HepG2 (cell line): ENCODE results near the gene GLDC. TPM values are rescaled to one million over a fixed set of nuclear protein-coding genes. Genes with fewer than 3 reads are reported as not detected.

Experiments
- CSRNP1 ChIP-seq: sonication (generic); formaldehyde crosslinking; IDR thresholded peaks from 2 replicates; pipeline ENCODE4 v1.8.1; 2023; ENCODE audit warnings: mild to moderate bottlenecking, missing genetic modification reagents
- HOXA7 ChIP-seq: sonication (generic); formaldehyde crosslinking; IDR thresholded peaks from 2 replicates; pipeline ENCODE4 v1.8.1; 2022; ENCODE audit warnings: mild to moderate bottlenecking, missing genetic modification reagents, moderate library complexity
- NPAS2 ChIP-seq: sonication (generic); formaldehyde crosslinking; IDR thresholded peaks from 2 replicates; pipeline ENCODE4 v1.8.0; 2022; ENCODE audit warnings: mild to moderate bottlenecking, missing genetic modification reagents, borderline replicate concordance
- SALL2 ChIP-seq: sonication (generic); formaldehyde crosslinking; IDR thresholded peaks from 2 replicates; pipeline ENCODE4 v1.8.1; 2023; ENCODE audit warnings: mild to moderate bottlenecking, missing genetic modification reagents, inconsistent platforms
- ZNF343 ChIP-seq: sonication (generic); formaldehyde crosslinking; IDR thresholded peaks from 2 replicates; pipeline ENCODE4 v1.4.0; 2020; ENCODE audit warnings: mild to moderate bottlenecking, missing genetic modification reagents
- ZSCAN9 ChIP-seq: IDR thresholded peaks from 2 replicates; pipeline ENCODE4 v1.6.1; 2016; ENCODE audit warnings: borderline replicate concordance
- polyA plus RNA-seq, 8 experiments: library from polyadenylated mRNA; depleted of rRNA in 3 of 8; stranded (reverse) in 7 of 8; unstranded in 1 of 8; fragments of >200 nt; fragmentation: Illumina TruSeq in 4 of 8; extraction: Trizol in 4 of 8; gene quantifications; 2 replicates each; pipeline versions ENCODE4 v1.2.1 to v1.2.3, GENCODE V29; 2011 to 2016; ENCODE audit warnings: low read depth in 4 of 8, missing spikeins in 1 of 8, mixed read lengths in 1 of 8; ENCODE audit not compliant: insufficient read depth in 1 of 8
- total RNA-seq, 5 experiments: library from RNA; depleted of rRNA; stranded (reverse); fragments of >200 nt; fragmentation: Illumina TruSeq; extraction: Trizol; gene quantifications; 2 replicates each; pipeline ENCODE4 v1.2.3, GENCODE V29; 2016; ENCODE audit warnings: low read depth in 1 of 5
- TF ChIP-seq, protein P1 (sequence below): sonication (generic); formaldehyde crosslinking; conservative IDR thresholded peaks from 2 replicates; pipeline ENCODE4 v1.4.0; 2020; ENCODE audit warnings: mild to moderate bottlenecking, missing genetic modification reagents, moderate library complexity
- TF ChIP-seq, protein P2 (sequence below), 2 experiments: fragments of 450-650 bp in 1 of 2; sonication (generic) in 1 of 2; formaldehyde crosslinking in 1 of 2; IDR thresholded peaks; 2 replicates each; pipeline versions ENCODE4 v1.6.1 to v1.8.0; 2016 to 2022; ENCODE audit warnings: antibody characterized with exemption in 1 of 2, mild to moderate bottlenecking in 1 of 2, missing genetic modification reagents in 1 of 2
- TF ChIP-seq, protein P3 (sequence below): sonication (generic); formaldehyde crosslinking; IDR thresholded peaks from 2 replicates; pipeline ENCODE4 v1.4.0; 2020; ENCODE audit warnings: missing genetic modification reagents

The GLDC gene
- total and polyA plus RNA-seq, 2 of the 13 experiments (the other 11 are each of a cell fraction or from before 2014, with no cell fraction given): 59.3 to 115 TPM

DNA sequence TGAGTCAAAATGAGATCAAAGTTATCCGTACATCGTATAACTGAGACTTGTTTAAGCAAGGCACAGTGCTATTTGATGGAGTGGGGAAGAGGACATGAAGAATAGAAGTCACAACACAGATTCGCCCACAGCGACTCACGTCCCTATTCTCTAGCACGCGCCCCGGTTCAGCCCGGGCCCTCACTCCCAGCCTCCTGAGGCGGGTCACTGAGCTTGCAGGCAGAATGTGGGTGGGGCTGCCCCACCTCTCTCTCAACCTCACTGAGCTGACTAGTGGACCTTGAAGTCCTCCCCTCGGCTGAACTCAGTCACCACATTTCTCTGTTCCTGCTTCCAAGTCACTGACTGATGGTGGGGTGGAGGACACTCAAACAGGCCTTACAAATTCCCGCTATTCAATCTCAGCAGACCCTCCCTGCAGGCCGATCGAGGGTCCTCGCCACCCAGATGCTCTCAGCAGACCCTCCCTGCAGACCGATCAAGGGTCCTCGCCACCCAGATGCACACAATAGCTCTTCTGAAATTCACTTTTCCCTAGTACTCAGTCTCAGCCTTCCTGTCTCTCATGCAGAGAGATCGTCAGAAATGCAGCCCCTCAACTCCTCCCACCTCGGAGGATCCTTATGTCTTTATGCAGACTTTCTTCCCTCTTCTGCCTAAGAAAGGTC is 12.9 kb downstream of the GLDC start (continued):
- TF ChIP-seq, protein P1, sequence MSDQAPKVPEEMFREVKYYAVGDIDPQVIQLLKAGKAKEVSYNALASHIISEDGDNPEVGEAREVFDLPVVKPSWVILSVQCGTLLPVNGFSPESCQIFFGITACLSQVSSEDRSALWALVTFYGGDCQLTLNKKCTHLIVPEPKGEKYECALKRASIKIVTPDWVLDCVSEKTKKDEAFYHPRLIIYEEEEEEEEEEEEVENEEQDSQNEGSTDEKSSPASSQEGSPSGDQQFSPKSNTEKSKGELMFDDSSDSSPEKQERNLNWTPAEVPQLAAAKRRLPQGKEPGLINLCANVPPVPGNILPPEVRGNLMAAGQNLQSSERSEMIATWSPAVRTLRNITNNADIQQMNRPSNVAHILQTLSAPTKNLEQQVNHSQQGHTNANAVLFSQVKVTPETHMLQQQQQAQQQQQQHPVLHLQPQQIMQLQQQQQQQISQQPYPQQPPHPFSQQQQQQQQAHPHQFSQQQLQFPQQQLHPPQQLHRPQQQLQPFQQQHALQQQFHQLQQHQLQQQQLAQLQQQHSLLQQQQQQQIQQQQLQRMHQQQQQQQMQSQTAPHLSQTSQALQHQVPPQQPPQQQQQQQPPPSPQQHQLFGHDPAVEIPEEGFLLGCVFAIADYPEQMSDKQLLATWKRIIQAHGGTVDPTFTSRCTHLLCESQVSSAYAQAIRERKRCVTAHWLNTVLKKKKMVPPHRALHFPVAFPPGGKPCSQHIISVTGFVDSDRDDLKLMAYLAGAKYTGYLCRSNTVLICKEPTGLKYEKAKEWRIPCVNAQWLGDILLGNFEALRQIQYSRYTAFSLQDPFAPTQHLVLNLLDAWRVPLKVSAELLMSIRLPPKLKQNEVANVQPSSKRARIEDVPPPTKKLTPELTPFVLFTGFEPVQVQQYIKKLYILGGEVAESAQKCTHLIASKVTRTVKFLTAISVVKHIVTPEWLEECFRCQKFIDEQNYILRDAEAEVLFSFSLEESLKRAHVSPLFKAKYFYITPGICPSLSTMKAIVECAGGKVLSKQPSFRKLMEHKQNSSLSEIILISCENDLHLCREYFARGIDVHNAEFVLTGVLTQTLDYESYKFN (CRISPR knock-in tag): 0 out of 2 replicates have a peak, but pooled peaks have one; percentile 21
- TF ChIP-seq, protein P2, sequence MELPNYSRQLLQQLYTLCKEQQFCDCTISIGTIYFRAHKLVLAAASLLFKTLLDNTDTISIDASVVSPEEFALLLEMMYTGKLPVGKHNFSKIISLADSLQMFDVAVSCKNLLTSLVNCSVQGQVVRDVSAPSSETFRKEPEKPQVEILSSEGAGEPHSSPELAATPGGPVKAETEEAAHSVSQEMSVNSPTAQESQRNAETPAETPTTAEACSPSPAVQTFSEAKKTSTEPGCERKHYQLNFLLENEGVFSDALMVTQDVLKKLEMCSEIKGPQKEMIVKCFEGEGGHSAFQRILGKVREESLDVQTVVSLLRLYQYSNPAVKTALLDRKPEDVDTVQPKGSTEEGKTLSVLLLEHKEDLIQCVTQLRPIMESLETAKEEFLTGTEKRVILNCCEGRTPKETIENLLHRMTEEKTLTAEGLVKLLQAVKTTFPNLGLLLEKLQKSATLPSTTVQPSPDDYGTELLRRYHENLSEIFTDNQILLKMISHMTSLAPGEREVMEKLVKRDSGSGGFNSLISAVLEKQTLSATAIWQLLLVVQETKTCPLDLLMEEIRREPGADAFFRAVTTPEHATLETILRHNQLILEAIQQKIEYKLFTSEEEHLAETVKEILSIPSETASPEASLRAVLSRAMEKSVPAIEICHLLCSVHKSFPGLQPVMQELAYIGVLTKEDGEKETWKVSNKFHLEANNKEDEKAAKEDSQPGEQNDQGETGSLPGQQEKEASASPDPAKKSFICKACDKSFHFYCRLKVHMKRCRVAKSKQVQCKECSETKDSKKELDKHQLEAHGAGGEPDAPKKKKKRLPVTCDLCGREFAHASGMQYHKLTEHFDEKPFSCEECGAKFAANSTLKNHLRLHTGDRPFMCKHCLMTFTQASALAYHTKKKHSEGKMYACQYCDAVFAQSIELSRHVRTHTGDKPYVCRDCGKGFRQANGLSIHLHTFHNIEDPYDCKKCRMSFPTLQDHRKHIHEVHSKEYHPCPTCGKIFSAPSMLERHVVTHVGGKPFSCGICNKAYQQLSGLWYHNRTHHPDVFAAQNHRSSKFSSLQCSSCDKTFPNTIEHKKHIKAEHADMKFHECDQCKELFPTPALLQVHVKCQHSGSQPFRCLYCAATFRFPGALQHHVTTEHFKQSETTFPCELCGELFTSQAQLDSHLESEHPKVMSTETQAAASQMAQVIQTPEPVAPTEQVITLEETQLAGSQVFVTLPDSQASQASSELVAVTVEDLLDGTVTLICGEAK (IDR thresholded peaks at IDR 0.05): no peak
- TF ChIP-seq, protein P2 (CRISPR knock-in tag; IDR thresholded peaks at IDR 0.05): no peak
- no peak for TF ChIP-seq SALL2 (CRISPR knock-in tag)
- TF ChIP-seq CSRNP1 (CRISPR knock-in tag): no peak
- TF ChIP-seq, protein P3, sequence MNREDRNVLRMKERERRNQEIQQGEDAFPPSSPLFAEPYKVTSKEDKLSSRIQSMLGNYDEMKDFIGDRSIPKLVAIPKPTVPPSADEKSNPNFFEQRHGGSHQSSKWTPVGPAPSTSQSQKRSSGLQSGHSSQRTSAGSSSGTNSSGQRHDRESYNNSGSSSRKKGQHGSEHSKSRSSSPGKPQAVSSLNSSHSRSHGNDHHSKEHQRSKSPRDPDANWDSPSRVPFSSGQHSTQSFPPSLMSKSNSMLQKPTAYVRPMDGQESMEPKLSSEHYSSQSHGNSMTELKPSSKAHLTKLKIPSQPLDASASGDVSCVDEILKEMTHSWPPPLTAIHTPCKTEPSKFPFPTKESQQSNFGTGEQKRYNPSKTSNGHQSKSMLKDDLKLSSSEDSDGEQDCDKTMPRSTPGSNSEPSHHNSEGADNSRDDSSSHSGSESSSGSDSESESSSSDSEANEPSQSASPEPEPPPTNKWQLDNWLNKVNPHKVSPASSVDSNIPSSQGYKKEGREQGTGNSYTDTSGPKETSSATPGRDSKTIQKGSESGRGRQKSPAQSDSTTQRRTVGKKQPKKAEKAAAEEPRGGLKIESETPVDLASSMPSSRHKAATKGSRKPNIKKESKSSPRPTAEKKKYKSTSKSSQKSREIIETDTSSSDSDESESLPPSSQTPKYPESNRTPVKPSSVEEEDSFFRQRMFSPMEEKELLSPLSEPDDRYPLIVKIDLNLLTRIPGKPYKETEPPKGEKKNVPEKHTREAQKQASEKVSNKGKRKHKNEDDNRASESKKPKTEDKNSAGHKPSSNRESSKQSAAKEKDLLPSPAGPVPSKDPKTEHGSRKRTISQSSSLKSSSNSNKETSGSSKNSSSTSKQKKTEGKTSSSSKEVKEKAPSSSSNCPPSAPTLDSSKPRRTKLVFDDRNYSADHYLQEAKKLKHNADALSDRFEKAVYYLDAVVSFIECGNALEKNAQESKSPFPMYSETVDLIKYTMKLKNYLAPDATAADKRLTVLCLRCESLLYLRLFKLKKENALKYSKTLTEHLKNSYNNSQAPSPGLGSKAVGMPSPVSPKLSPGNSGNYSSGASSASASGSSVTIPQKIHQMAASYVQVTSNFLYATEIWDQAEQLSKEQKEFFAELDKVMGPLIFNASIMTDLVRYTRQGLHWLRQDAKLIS (CRISPR knock-in tag): no peak
- no peak for TF ChIP-seq ZNF343 (CRISPR knock-in tag)
- no peak for TF ChIP-seq ZSCAN9 (CRISPR knock-in tag)
- TF ChIP-seq HOXA7 (CRISPR knock-in tag): no peak
- TF ChIP-seq NPAS2 (CRISPR knock-in tag): no peak
